Stimulated activated CD8-positive, alpha-beta memory T cell treated with anti-CD3 and anti-CD28 coated beads, Interleukin-7, amount 100 ng/mL, for 48 hours (primary cell): ENCODE measurements around the gene PMF1.
"Not testable (repeated sequence)": the region's sequence is repeated elsewhere in the genome, so short reads cannot be mapped to it uniquely, and the experiment has no call there.

Source experiments
- DNase-seq, 2 donors: peaks; one replicate each; pipeline ENCODE4 v3.0.0-alpha.2; 2020; ENCODE audit warnings: low read depth in 1 of 2; ENCODE audit errors: extremely low read depth in 1 of 2

PMF1 gene

GRCh38 chr1:156212833-156213643 lies at the start of gene PMF1:
Gene PMF1, plus strand, starts transcription at chr1:156213007. Its CDS starts 9 bp downstream, at chr1:156213016.
- peak; percentile 92 to 97 for DNase-seq

GRCh38 chr1:156163712-156164111 lies 49.1 kb upstream of the PMF1 start:
- DNase-seq, result no peak

- DNase-seq, result no peak
These were observed 48.5 kb upstream of the PMF1 start for GRCh38 chr1:156164125-156164831.

GRCh38 chr1:156165083-156165482 lies 47.7 kb upstream of the PMF1 start:
- no peak for DNase-seq

GRCh38 chr1:156167536-156167935 lies 45.3 kb upstream of the PMF1 start:
- DNase-seq, result no peak

GRCh38 chr1:156172696-156173470 lies 39.9 kb upstream of the PMF1 start:
- no peak for DNase-seq

GRCh38 chr1:156176610-156177210 lies 36.1 kb upstream of the PMF1 start:
- no peak for DNase-seq

- no peak for DNase-seq
These were observed 34.7 kb upstream of the PMF1 start for GRCh38 chr1:156177919-156178654.

- DNase-seq, result no peak
These were observed 32.3 kb upstream of the PMF1 start for GRCh38 chr1:156180471-156180870.

GRCh38 chr1:156181391-156181924 lies 31.3 kb upstream of the PMF1 start:
- not testable (repeated sequence) for DNase-seq

- not testable (repeated sequence) for DNase-seq
These were observed 30.6 kb upstream of the PMF1 start for GRCh38 chr1:156182010-156182779.

GRCh38 chr1:156186347-156187177 lies 26.2 kb upstream of the PMF1 start:
- DNase-seq, result not testable (repeated sequence)

GRCh38 chr1:156190265-156190664 lies 22.5 kb upstream of the PMF1 start:
- not testable (repeated sequence) for DNase-seq

GRCh38 chr1:156191292-156191964 lies 21.4 kb upstream of the PMF1 start:
- no peak for DNase-seq

GRCh38 chr1:156193208-156193487 lies 19.7 kb upstream of the PMF1 start:
- no peak for DNase-seq

GRCh38 chr1:156193488-156194299 lies 19.1 kb upstream of the PMF1 start, which contains the start of gene SLC25A44:
Gene SLC25A44, plus strand, starts transcription at chr1:156194104. Its CDS starts 5,744 bp downstream, at chr1:156199848.
- peak; percentile 87 to 96 for DNase-seq

GRCh38 chr1:156194300-156194652 lies 18.5 kb upstream of the PMF1 start:
- DNase-seq, result no peak
